ENCODE data around the gene KRT4.
"Not testable (repeated sequence)": the region's sequence is repeated elsewhere in the genome, so short reads cannot be mapped to it uniquely, and the experiment has no call there.

The KRT4 gene

DNA sequence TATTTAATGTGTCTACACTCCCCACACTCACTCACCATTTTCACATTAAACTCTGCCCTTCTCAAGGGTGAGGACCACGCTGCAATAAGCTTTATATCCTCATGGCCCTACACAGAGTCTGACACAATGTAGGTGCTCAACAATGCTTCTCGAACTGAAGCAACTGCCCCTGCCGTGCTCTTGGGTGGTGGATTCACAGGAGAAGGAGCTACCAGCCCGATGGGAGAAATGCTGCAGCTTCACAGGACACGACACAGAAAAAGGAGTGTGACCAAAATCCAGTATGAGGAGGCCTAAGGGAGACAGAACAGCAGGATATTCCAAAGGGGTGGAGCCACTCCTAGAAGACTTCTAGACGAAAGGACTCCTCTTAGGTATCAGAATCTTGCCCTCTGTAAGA is 11.5 kb downstream of the KRT4 start:
- no peak for TF ChIP-seq POLR2AphosphoS5 (IDR thresholded peaks at IDR 0.05; ENCODE audit: low read depth, low read length)
- no peak for TF ChIP-seq TAF1 (IDR thresholded peaks at IDR 0.05; ENCODE audit: borderline replicate concordance, low read depth, low read length)
- no peak for TF ChIP-seq POLR2A (IDR thresholded peaks at IDR 0.05; ENCODE audit: low read depth, low read length)
- no peak for FAIRE-seq

DNA sequence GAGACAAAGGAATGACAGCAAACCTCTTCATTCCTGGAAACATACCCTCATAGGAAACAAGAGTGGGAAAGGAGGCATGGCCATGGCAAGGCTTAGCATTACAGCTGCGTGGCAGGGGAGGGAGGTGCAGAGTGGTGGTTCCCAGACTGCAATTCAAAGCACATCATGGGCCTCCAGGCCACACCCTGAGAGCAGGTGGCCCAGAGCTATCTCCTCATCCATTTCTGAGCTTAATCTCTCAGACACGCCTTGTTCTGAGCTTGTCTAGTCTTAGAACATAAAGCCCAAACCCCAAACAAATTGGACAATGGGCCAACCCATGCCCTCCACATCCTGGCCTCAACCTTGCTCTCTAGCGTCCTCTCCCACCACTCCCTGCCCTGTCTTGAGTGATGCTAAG is 12.1 kb downstream of the KRT4 start:
- TF ChIP-seq POLR2A (IDR thresholded peaks at IDR 0.05; ENCODE audit: low read depth, low read length): no peak
- TF ChIP-seq TAF1 (IDR thresholded peaks at IDR 0.05; ENCODE audit: borderline replicate concordance, low read depth, low read length): no peak
- TF ChIP-seq POLR2AphosphoS5 (IDR thresholded peaks at IDR 0.05; ENCODE audit: low read depth, low read length): no peak
- no peak for FAIRE-seq
- no peak for DNase-seq (ENCODE audit: insufficient read length)

More for the DNA sequence above, 11.5 kb downstream of the KRT4 start:
- no peak for DNase-seq (ENCODE audit: insufficient read length)

DNA sequence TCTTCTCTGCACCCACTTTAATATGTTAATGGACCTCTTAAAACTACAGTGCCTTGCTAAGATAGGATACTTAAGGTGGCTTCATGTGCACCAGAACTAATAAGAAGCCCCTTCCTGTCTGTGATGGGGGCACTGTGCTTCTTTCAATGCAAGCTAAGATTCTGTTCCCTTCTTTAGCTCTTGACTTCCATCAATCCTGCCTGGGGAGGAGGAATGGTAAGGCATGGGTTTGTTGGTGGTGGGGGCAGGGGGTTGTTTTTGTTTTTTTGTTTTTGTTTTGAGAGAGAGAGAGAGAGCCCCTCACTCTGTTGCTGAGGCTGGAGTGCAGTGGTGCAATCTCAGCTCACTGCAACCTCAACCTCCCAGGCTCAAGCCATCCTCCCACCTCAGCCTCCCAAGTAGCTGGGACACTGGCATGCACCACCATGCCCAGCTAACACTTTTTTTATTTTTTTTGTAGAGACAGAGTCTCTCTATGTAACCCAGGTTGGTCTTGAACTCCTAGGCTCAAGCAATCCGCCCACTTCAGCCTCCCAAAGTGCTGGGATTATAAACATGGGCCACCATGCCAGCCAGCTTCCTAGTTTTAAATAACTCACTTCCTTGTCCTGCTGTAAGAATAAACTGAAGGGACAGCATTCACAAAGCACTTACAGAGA is 13.5 kb downstream of the KRT4 start:
- TF ChIP-seq POLR2A (IDR thresholded peaks at IDR 0.05; ENCODE audit: low read depth, low read length) (no peak), POLR2AphosphoS5 (IDR thresholded peaks at IDR 0.05; ENCODE audit: low read depth, low read length) (no peak)
- FAIRE-seq (no peak), DNase-seq (ENCODE audit: insufficient read length) (no peak)

DNA sequence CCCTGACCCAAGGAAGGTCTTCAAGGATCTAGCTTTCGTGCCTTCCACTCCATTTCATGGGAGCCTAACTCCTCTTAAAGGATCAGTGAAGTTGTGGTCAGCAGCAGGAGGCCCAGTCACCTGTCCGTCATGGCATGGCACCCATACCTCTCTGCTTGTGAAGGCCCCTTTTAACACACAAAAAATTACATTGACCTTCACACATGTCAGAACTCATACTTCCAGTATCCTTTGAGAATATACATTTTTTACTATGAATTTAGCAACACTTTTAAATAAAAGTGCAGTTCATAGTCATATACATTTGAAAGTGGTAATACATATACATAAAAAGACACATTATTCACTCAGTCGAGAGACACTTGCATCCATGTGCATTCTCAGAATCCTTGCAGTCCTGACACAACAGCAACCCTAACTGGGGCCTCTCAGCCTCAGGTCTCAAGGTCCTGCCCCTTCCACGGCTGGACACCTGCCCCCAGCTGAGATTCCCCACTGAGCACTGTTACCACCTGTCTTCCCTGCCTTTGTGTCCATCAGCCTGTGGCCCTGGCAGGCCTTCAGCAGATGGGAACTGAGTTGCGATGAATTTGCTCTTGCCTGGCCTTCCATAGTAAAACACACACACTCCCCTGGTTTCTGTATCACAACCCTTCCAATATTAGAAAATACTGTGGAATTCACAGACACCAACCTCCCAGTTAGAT is 14.3 kb downstream of the KRT4 start:
- no peak for TF ChIP-seq POLR2AphosphoS5 (IDR thresholded peaks at IDR 0.05; ENCODE audit: low read depth, low read length)
- TF ChIP-seq TAF1 (IDR thresholded peaks at IDR 0.05; ENCODE audit: borderline replicate concordance, low read depth, low read length): no peak
- FAIRE-seq: no peak
- no peak for DNase-seq (ENCODE audit: insufficient read length)

DNA sequence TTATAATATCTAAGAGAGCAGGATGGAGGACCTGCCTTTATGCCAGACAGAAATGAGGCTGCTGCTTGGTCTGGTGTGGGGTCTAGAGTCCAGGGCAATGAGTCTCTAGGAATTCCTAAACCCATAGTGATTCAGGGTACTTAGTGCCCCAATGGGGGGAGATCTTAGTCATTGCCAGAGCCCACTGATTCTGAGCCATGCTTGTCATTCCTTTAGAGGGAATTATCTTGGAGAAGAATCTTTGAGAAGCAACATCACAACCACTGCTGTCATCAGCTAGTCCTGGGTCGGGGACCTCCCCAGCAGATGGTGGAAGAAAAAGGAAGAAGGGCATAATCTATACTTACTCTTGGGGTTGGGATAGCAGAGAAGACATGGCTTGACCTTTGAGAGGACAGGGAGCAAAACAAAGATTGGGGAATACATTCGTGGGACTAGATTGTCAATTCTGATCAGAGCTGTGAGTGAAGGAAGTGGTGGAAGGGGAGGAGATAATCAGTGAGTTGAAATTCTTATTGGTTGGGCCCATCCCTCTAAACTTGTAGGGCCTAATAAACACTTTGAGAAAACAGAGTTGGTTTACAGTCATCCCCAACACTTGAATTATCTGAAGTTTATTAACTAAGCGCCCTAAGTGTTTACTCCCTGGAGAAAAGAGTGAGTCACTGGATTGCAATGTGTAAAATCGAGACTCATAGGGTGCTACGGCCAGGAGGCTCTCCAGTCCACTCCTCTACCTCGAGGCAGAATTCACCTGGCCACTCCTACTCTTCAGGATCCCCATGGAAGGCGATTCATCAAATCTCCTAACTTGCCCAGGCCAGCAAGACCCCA is 15.0 kb downstream of the KRT4 start:
- TF ChIP-seq POLR2A (IDR thresholded peaks at IDR 0.05; ENCODE audit: low read depth, low read length) (no peak), TAF1 (IDR thresholded peaks at IDR 0.05; ENCODE audit: borderline replicate concordance, low read depth, low read length) (no peak), POLR2AphosphoS5 (IDR thresholded peaks at IDR 0.05; ENCODE audit: low read depth, low read length) (no peak)
- FAIRE-seq (no peak), DNase-seq (ENCODE audit: insufficient read length) (no peak)

DNA sequence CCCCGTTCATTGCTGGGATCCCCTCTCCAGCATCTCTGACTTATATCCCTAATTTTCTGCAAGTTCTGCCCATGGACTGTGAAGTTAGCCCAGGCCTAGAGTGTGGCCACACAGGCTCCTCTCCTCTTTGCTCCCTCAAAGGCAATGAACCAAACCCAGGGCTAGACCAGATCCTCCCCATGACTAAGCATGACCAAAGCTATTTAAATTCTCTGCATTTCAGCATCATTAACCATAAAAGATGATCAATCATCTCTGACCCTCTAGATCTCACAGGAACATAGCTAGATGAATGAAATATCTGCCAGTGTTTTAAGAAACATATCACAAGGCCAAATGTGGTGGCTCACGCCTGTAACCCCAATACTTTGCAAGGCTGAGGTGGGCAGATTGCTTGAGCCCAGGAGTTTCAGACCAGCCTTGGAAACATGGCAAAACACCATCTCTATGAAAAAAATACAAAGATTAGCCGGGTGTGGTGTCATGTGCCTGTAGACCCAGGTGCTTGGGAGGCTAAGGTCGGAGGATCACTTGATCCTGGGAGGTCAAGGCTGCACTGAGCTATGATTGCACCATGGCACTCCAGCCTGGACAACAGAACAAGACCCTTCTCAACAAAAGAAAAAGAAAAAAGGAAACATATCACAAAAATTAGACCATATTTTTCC is 15.8 kb downstream of the KRT4 start:
- DNase-seq (ENCODE audit: insufficient read length) (no peak), FAIRE-seq (no peak)
- TF ChIP-seq POLR2A (IDR thresholded peaks at IDR 0.05; ENCODE audit: low read depth, low read length) (no peak), TAF1 (IDR thresholded peaks at IDR 0.05; ENCODE audit: borderline replicate concordance, low read depth, low read length) (no peak), POLR2AphosphoS5 (IDR thresholded peaks at IDR 0.05; ENCODE audit: low read depth, low read length) (no peak)

DNA sequence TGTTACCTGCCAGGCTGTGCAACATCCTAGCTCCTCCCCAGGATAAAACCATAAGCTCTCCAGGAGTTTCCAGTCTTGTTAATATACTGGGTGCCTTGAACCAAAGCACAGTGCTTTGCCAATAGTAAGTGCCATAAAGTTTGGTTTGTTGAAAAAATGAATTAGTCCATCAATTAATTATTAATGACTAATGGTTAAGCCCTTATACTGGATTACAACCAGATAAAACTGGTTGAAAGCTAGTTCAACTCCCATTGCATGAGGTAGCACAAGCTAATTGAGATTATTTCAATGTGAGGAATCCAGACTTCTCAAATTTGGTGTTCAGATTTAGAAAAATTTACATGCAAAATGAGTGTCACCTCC is 16.4 kb downstream of the KRT4 start:
- DNase-seq (ENCODE audit: insufficient read length) (no peak), FAIRE-seq (no peak)
- TF ChIP-seq POLR2A (IDR thresholded peaks at IDR 0.05; ENCODE audit: low read depth, low read length) (no peak), POLR2AphosphoS5 (IDR thresholded peaks at IDR 0.05; ENCODE audit: low read depth, low read length) (no peak), TAF1 (IDR thresholded peaks at IDR 0.05; ENCODE audit: borderline replicate concordance, low read depth, low read length) (no peak)

DNA sequence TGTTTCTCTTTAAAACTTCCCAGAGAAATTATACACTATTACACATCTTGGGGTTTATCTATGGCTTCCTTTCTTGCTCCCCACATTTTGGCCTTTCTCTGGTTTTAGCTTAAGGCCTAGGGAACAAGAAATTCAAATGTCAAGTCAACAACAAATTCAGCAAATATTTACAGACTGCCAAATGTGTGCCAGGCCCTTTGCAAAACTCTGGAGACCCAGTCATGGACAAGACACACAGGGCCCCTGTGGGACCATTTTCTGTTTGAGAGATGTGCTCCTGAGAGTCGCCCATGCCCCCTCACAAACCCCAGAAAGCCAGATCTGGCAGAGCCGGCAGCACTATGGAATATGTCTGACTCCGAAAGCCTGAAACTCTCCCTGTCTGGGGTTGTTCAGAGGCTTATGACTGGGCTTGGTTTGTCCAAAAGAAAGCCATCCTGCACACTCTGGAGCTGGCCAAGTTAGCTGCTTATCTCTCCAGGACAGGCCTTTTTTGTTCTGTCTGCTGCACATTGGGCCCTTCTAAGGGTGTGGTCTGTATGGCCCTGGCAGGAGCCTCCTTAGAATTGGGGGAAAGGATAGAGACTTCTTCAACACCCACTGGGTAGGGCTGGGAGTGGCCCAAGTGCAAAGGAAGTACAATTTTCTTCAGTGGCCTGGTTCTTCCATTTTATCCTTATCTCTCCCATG is 16.9 kb downstream of the KRT4 start:
- no peak for FAIRE-seq
- DNase-seq (ENCODE audit: insufficient read length): no peak
- TF ChIP-seq POLR2A (IDR thresholded peaks at IDR 0.05; ENCODE audit: low read depth, low read length) (no peak), TAF1 (IDR thresholded peaks at IDR 0.05; ENCODE audit: borderline replicate concordance, low read depth, low read length) (no peak), POLR2AphosphoS5 (IDR thresholded peaks at IDR 0.05; ENCODE audit: low read depth, low read length) (no peak)

DNA sequence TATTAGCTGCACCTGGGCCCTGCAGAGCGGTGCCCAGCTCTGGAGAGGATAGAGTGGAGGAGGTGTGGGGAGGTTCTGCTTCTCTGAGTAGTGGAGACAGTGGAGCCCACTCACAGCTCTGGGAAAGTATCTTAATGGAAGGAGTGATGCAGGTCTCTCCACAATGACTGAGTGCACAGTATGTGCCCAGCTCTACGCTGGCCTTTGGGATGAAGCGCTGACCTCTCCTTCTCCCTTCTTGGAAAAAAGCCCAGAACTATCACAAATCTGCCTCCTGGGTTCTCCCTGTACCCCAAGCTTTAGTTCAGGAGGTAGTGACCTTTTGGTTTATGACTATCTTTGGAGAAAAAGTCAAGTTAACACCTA is 17.5 kb downstream of the KRT4 start:
- DNase-seq (ENCODE audit: insufficient read length) (no peak), FAIRE-seq (no peak)
- no peak for TF ChIP-seq POLR2A (IDR thresholded peaks at IDR 0.05; ENCODE audit: low read depth, low read length)
- no peak for TF ChIP-seq TAF1 (IDR thresholded peaks at IDR 0.05; ENCODE audit: borderline replicate concordance, low read depth, low read length)
- no peak for TF ChIP-seq POLR2AphosphoS5 (IDR thresholded peaks at IDR 0.05; ENCODE audit: low read depth, low read length)

DNA sequence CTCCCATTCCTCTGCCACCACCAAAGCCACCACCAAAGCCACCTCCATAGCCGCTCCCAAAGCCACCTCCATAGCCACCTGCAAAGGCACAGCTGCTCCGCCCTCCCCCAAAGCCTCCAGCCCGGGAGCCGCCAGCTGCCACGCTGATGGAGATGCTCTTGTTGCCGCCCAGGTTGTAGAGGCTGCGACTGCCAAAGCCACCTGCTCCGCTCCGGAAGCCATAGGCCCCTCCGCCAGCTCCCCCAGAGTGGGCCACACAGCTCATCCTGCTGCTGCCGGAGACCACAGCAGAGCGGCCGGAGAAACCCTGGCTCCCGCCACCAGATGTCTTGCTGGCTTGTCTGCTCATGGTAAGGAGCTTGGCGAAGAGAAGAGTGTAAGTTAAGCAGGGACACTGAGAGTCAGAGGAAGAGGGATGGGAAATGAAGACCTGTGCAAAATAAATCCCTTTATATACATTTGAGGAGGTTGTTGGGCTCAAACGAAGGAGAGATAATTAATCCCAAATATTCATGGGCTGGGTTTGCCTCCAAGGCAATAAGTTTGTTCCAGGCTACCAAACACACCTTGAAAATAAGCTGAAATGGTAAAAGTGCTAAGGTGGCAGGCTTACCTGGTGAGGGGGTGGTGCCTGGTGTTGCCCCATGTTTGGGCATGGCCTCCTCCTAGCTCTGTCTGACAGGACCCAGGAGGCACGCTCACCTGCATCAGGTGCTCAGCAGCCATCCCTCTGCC is 18.1 kb downstream of the KRT4 start, which contains the start of gene KRT3:
KRT3 (minus strand) TSS at position 424 of the 735 bp plus-strand sequence; CDS start at position 349, 75 bp downstream.
- FAIRE-seq: no peak
- DNase-seq (ENCODE audit: insufficient read length): no peak
- TF ChIP-seq POLR2A (IDR thresholded peaks at IDR 0.05; ENCODE audit: low read depth, low read length): no peak

DNA sequence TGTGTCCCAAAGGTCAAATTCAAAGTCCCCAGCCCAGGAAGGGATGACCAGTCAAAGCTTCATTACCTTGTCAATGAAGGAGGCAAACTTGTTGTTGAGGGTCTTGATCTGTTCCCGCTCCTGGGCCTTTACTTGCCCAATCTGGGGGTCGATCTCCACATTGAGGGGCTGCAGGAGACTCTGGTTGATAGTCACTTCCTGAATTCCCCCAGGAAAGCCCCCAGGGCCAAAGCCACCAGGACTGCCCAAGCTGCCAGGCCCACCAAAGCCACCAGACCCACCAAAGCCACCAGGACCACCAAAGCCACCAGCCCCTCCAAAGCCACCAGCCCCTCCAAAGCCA is 18.6 kb downstream of the KRT4 start:
- not testable (repeated sequence) for FAIRE-seq; DNase-seq (ENCODE audit: insufficient read length)

Data from GM12892 (cell line).